Spleen (tissue), 11 donors: ENCODE data around the gene ABHD17B. TPM values are rescaled to one million over a fixed set of nuclear protein-coding genes. Genes with fewer than 3 reads are reported as not detected.

Experiments used
- DNase-seq: peaks from one replicate; pipeline ENCODE4 v3.0.0-alpha.2; 2020
- H3K27ac ChIP-seq, 8 donors: fragments of 200-600 bp; sonication (generic) in 7 of 8; 1 replicate in 4 of 8; 2 replicates in 4 of 8; pipeline versions ENCODE4 v1.5.0 to v1.8.0; 2016 to 2021; ENCODE audit warnings: inconsistent platforms in 4 of 8, mild to moderate bottlenecking in 4 of 8, moderate library complexity in 1 of 8
- H3K27me3 ChIP-seq, 7 donors: fragments of 200-600 bp; sonication (generic) in 6 of 7; replicated peaks in 1 of 7; 1 replicate in 4 of 7; 2 replicates in 3 of 7; pipeline versions ENCODE4 v1.5.0 to v1.8.0; 2016 to 2021; ENCODE audit warnings: inconsistent platforms in 3 of 7, mild to moderate bottlenecking in 1 of 7
- H3K36me3 ChIP-seq, 6 donors: fragments of 200-600 bp; sonication (generic) in 5 of 6; 1 replicate in 4 of 6; 2 replicates in 2 of 6; pipeline versions ENCODE4 v1.5.0 to v1.8.0; 2016 to 2021; ENCODE audit warnings: inconsistent platforms in 2 of 6
- H3K4me1 ChIP-seq, 6 donors: fragments of 200-600 bp; sonication (generic) in 5 of 6; 1 replicate in 3 of 6; 2 replicates in 3 of 6; pipeline versions ENCODE4 v1.5.0 to v1.8.0; 2016 to 2021; ENCODE audit warnings: inconsistent platforms in 3 of 6
- H3K4me3 ChIP-seq, 8 donors: fragments of 200-600 bp; sonication (generic) in 7 of 8; 1 replicate in 4 of 8; 2 replicates in 4 of 8; pipeline versions ENCODE4 v1.5.0 to v1.8.0; 2016 to 2021; ENCODE audit warnings: inconsistent platforms in 4 of 8, mild to moderate bottlenecking in 4 of 8, moderate library complexity in 2 of 8
- H3K9me3 ChIP-seq, 8 donors: fragments of 200-600 bp; sonication (generic) in 7 of 8; 1 replicate in 4 of 8; 2 replicates in 4 of 8; pipeline versions ENCODE4 v1.5.0 to v1.8.0; 2016 to 2021; ENCODE audit warnings: inconsistent platforms in 4 of 8
- POLR2A ChIP-seq, 3 donors: fragments of 450-650 bp; IDR thresholded peaks; one replicate each; pipeline ENCODE4 v1.5.1; 2017; ENCODE audit warnings: antibody characterized with exemption in 3 of 3, mild to moderate bottlenecking in 1 of 3
- POLR2AphosphoS5 ChIP-seq, 3 donors: sonication (generic); formaldehyde crosslinking; IDR thresholded peaks; one replicate each; pipeline ENCODE4 v1.5.1; 2017; ENCODE audit warnings: antibody characterized with exemption in 3 of 3
- WGBS, 5 donors: extraction: QIAGEN DNeasy Blood & Tissue Kit in 3 of 5; methylation state at CpG; one replicate each; pipeline versions ENCODE4 v1.1.5 to v1.1.7; 2013 to 2018; 5-methylcytosine and 5-hydroxymethylcytosine counted together
- intact Hi-C: fragments of 100-400 bp; cut with DNase I; formaldehyde crosslinking; loops from one replicate; pipeline ENCODE4 v1.15.0; 2023; ENCODE audit warnings: low total_unique reads
- polyA plus RNA-seq, 3 donors: library from polyadenylated mRNA; stranded (reverse); fragments of 200-250 nt; gene quantifications; one replicate each; pipeline ENCODE4 v1.2.1, GENCODE V29; 2013
- total RNA-seq, 7 donors: library from RNA; depleted of rRNA in 3 of 7; stranded (reverse); fragments of >200 nt in 3 of 7; fragmentation: NEBNext Ultra II Directional in 4 of 7; extraction: Animal tissue kit (Norgen Biotek cat#: 25700) in 4 of 7; gene quantifications; one replicate each; pipeline versions ENCODE4 v1.1.0 to v1.2.1, GENCODE V29; 2016 to 2021
- TF ChIP-seq, protein P1 (sequence below), 11 experiments: fragments of 200-600 bp in 7 of 11; fragments of 450-650 bp in 4 of 11; sonication (generic) in 4 of 11; IDR thresholded peaks in 8 of 11; conservative IDR thresholded peaks in 3 of 11; 1 replicate in 7 of 11; 2 replicates in 4 of 11; pipeline versions ENCODE4 v1.4.0 to v1.8.0; 2016 to 2021; ENCODE audit warnings: antibody characterized with exemption in 11 of 11, inconsistent platforms in 4 of 11, mild to moderate bottlenecking in 1 of 11
- donor health status: healthy with polysubstance abuse.
- donor health status: DM: no; HTN: no; CAD: no; lungs with moderate emphysema.
- donor health status: DM: no; HTN: no; CAD: no.
- donor health status: Bipolar disorder and iron deficiency.
- donor health status: healthy.
- donor health status: DM: no; HTN: no; CAD: no.
- donor health status: DM: yes; HTN: yes; CAD: no.

Gene ABHD17B
- total and polyA plus RNA-seq, 10 donors = 3.6 to 26.6 (median 15.6) TPM

DNA sequence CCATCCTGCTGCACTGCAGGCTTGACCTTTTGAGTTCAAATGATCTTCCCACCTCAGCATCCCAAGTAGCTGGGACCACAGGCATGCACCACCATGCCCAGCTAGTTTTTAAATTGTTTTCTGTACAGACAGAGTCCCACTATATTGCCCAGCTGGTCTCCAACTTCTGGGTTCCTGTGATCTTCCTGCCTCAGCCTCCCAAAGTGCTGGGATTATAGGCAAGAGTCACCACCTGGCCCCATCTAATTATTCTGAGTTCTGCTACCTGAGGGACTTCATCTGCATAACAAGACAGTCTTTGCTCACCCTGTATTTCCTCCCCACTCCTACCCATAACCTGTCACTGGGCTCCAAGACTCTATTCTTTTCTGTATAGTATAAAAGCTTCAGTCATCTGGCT lies 88.1 kb downstream of the ABHD17B start:
- Histone ChIP-seq H3K9me3 (no peaks in the 10 kb centered on the region), H3K4me1 (peaks cover 0 to 9% (median 0%) of the 10 kb centered on the region in 6 donors), H3K4me3 (no peak overlapping the region), H3K27me3 (no peaks in the 10 kb centered on the region), H3K36me3 (no peaks in the 10 kb centered on the region), H3K27ac (no peak overlapping the region)
- TF ChIP-seq, protein P1, sequence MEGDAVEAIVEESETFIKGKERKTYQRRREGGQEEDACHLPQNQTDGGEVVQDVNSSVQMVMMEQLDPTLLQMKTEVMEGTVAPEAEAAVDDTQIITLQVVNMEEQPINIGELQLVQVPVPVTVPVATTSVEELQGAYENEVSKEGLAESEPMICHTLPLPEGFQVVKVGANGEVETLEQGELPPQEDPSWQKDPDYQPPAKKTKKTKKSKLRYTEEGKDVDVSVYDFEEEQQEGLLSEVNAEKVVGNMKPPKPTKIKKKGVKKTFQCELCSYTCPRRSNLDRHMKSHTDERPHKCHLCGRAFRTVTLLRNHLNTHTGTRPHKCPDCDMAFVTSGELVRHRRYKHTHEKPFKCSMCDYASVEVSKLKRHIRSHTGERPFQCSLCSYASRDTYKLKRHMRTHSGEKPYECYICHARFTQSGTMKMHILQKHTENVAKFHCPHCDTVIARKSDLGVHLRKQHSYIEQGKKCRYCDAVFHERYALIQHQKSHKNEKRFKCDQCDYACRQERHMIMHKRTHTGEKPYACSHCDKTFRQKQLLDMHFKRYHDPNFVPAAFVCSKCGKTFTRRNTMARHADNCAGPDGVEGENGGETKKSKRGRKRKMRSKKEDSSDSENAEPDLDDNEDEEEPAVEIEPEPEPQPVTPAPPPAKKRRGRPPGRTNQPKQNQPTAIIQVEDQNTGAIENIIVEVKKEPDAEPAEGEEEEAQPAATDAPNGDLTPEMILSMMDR (IDR thresholded peaks at IDR 0.05 in 8 of 11, conservative IDR thresholded peaks at IDR 0.05 in 3 of 11) = no peak
- no peak for TF ChIP-seq POLR2AphosphoS5 (IDR thresholded peaks at IDR 0.05)
- no peak for TF ChIP-seq POLR2A (IDR thresholded peaks at IDR 0.05)
- intact Hi-C loops = no loop called here
- no peak for DNase-seq

DNA sequence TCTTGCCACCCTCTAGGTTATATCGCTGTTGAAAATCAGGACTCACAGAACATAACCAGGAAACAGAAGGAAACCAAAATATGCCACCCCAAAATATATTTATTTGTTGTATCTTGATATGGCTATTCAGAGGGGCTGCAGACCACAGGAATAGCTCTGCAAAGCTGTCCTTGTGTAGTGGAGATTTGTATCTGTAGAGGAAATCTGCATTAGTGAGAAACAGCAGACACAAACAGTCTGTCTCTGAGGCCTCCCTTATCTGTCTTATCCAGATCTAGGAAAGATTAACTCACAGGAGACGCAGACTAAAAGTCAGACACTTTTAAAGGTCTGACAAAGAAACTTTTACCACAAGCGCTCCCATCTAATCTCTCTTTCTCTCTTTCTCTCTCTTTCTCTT lies 88.5 kb downstream of the ABHD17B start:
- Histone ChIP-seq H3K9me3 (no peaks in the 10 kb centered on the region), H3K27ac (no peak overlapping the region), H3K4me1 (peaks cover 0 to 13% (median 2%) of the 10 kb centered on the region in 6 donors), H3K36me3 (no peaks in the 10 kb centered on the region), H3K27me3 (no peaks in the 10 kb centered on the region), H3K4me3 (no peak overlapping the region)
- 29 to 53% (median 40%) methylated on average over 3 of the region's 3 CpGs for WGBS, 5 donors
- no peak for TF ChIP-seq POLR2A (IDR thresholded peaks at IDR 0.05)
- TF ChIP-seq, protein P1 (IDR thresholded peaks at IDR 0.05 in 8 of 11, conservative IDR thresholded peaks at IDR 0.05 in 3 of 11) = no peak
- no peak for TF ChIP-seq POLR2AphosphoS5 (IDR thresholded peaks at IDR 0.05)
- intact Hi-C loops = no loop called here
- DNase-seq = no peak

DNA sequence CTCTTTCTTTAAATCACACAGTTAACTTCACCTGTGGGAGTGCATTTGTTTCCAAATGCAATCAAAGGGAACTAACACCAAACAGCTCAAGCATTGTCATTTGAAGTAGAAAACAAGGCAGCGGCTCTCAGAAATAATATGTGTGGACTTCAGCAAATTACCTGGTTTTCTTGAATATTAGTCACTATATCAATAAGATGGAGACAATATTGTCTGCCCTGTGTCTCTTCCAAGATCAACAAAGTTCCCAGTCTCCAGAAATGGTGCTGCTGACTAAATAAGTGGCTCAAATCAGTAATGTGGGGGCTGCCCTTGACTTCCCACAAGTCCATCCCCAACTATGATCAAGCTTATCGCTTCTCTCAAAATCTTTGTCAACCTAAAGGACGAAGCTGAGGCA lies 89.6 kb downstream of the ABHD17B start:
- intact Hi-C loops = no loop called here
- H3K36me3 ChIP-seq = no peaks in the 10 kb centered on the region
- 92 to 100% (median 96%) methylated on average over 3 of the region's 3 CpGs for WGBS, 5 donors

DNA sequence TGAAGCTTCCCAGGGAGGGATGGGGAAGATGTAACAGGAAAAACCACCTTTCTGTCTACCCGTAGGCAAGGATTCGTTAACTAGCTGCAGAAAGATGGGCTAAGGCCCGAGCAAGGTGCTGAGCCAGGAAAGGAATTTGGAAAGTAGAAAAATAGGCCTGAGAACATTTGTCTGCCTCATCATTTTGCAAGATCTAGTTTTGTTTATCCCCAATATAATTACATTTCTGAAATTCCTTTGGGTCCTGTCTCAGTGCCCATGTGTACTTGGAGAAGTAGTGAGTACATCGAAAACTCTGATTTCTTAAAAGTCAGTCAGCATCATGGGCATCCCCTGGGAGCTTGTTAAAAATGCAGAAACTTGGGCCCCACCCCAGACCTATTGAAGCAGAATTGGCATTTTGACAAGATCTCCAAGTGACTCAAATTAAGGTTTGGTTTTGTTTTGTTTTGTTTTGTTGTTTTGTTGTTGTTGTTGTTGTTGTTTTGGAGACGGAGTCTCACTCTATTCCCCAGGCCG lies 90.5 kb downstream of the ABHD17B start:
- no peaks in the 10 kb centered on the region for H3K9me3 ChIP-seq
- no peaks in the 10 kb centered on the region for H3K36me3 ChIP-seq
- no peak overlapping the region for H3K4me3 ChIP-seq
- TF ChIP-seq, protein P1 (IDR thresholded peaks at IDR 0.05 in 8 of 11, conservative IDR thresholded peaks at IDR 0.05 in 3 of 11) = no peak
- no peak for TF ChIP-seq POLR2AphosphoS5 (IDR thresholded peaks at IDR 0.05)
- TF ChIP-seq POLR2A (IDR thresholded peaks at IDR 0.05) = no peak
- DNase-seq = no peak
- no peak overlapping the region for H3K27ac ChIP-seq
- peaks cover 0 to 22% (median 7%) of the 10 kb centered on the region in 6 donors for H3K4me1 ChIP-seq
- no peaks in the 10 kb centered on the region for H3K27me3 ChIP-seq
- intact Hi-C loops = no loop called here
- WGBS, 5 donors = 74 to 78% (median 75%) methylated on average over 6 of the region's 6 CpGs

More for the DNA sequence above, 89.6 kb downstream of the ABHD17B start:
- H3K4me1 ChIP-seq = peaks cover 0 to 22% (median 7%) of the 10 kb centered on the region in 6 donors
- no peak overlapping the region for H3K4me3 ChIP-seq
- no peaks in the 10 kb centered on the region for H3K27me3 ChIP-seq
- no peaks in the 10 kb centered on the region for H3K9me3 ChIP-seq
- no peak overlapping the region for H3K27ac ChIP-seq
- DNase-seq = no peak
- TF ChIP-seq, protein P1 (IDR thresholded peaks at IDR 0.05 in 8 of 11, conservative IDR thresholded peaks at IDR 0.05 in 3 of 11) = no peak
- TF ChIP-seq POLR2A (IDR thresholded peaks at IDR 0.05) (no peak), POLR2AphosphoS5 (IDR thresholded peaks at IDR 0.05) (no peak)
